Stimulated activated CD4-positive, alpha-beta T cell treated with anti-CD3 and anti-CD28 coated beads, Interleukin-2, amount 100 ng/mL, for 48 hours (primary cell): Measurements from ENCODE around the gene CSNK1A1L.

Source experiments
- DNase-seq, 2 donors: peaks; one replicate each; pipeline ENCODE4 v3.0.0-alpha.2; 2020

Gene CSNK1A1L

GRCh38 chr13:37105251-37105714 lies at the start of gene CSNK1A1L:
Gene CSNK1A1L (minus strand): TSS chr13:37105664. CDS start chr13:37105256, 408 bp downstream.
- no peak for DNase-seq

- no peak for DNase-seq
Measured at GRCh38 chr13:37149380-37149779, 43.9 kb upstream of the CSNK1A1L start.

- no peak for DNase-seq
Measured at GRCh38 chr13:37148501-37148900, 43.0 kb upstream of the CSNK1A1L start.

- DNase-seq = no peak
Measured at GRCh38 chr13:37144661-37145060, 39.2 kb upstream of the CSNK1A1L start.

- no peak for DNase-seq
Measured at GRCh38 chr13:37143911-37144310, 38.4 kb upstream of the CSNK1A1L start.

GRCh38 chr13:37142877-37143276 lies 37.4 kb upstream of the CSNK1A1L start:
- DNase-seq = no peak

GRCh38 chr13:37141011-37141410 lies 35.5 kb upstream of the CSNK1A1L start:
- DNase-seq = no peak

GRCh38 chr13:37139356-37139755 lies 33.9 kb upstream of the CSNK1A1L start:
- no peak for DNase-seq

GRCh38 chr13:37138926-37139325 lies 33.5 kb upstream of the CSNK1A1L start:
- DNase-seq = no peak

- no peak for DNase-seq
Measured at GRCh38 chr13:37138169-37138568, 32.7 kb upstream of the CSNK1A1L start.

GRCh38 chr13:37136633-37137032 lies 31.2 kb upstream of the CSNK1A1L start:
- no peak for DNase-seq

GRCh38 chr13:37136187-37136586 lies 30.7 kb upstream of the CSNK1A1L start:
- DNase-seq = no peak

GRCh38 chr13:37134411-37135041 lies 29.1 kb upstream of the CSNK1A1L start:
- no peak for DNase-seq

- DNase-seq = no peak
Measured at GRCh38 chr13:37132211-37132610, 26.7 kb upstream of the CSNK1A1L start.

- DNase-seq = no peak
Measured at GRCh38 chr13:37131092-37131491, 25.6 kb upstream of the CSNK1A1L start.

- no peak for DNase-seq
Measured at GRCh38 chr13:37129866-37130265, 24.4 kb upstream of the CSNK1A1L start.

GRCh38 chr13:37127691-37128241 lies 22.3 kb upstream of the CSNK1A1L start:
- DNase-seq = no peak

- no peak for DNase-seq
Measured at GRCh38 chr13:37123337-37123736, 17.9 kb upstream of the CSNK1A1L start.

GRCh38 chr13:37118016-37118415 lies 12.6 kb upstream of the CSNK1A1L start:
- DNase-seq = no peak

GRCh38 chr13:37114250-37114649 lies 8.8 kb upstream of the CSNK1A1L start:
- no peak for DNase-seq

GRCh38 chr13:37113534-37113933 lies 8.1 kb upstream of the CSNK1A1L start:
- no peak for DNase-seq

GRCh38 chr13:37109051-37109678 lies 3.7 kb upstream of the CSNK1A1L start:
- DNase-seq = no peak

GRCh38 chr13:37107868-37108267 lies 2.4 kb upstream of the CSNK1A1L start:
- no peak for DNase-seq

GRCh38 chr13:37107456-37107855 lies 2.0 kb upstream of the CSNK1A1L start:
- DNase-seq = no peak
